Tibial nerve (tissue), 4 donors: ENCODE data around the gene NCBP2. TPM values are rescaled to one million over a fixed set of nuclear protein-coding genes. Genes with fewer than 3 reads are reported as not detected.

Experiments used
- DNase-seq, 2 donors: peaks; one replicate each; pipeline ENCODE4 v3.0.0-alpha.2; 2019; ENCODE audit warnings: low spot score in 2 of 2
- H3K27ac ChIP-seq, 4 donors: fragments of 200-600 bp; sonication (generic) in 3 of 4; one replicate each; pipeline ENCODE4 v1.5.1; 2017 to 2019; ENCODE audit warnings: mild to moderate bottlenecking in 1 of 4
- H3K27me3 ChIP-seq, 2 donors: fragments of 200-600 bp; sonication (generic) in 1 of 2; one replicate each; pipeline versions ENCODE4 v1.5.1 to v1.6.0; 2017 to 2019
- H3K36me3 ChIP-seq, 3 donors: fragments of 200-600 bp; sonication (generic); one replicate each; pipeline ENCODE4 v1.5.1; 2018 to 2019
- H3K4me1 ChIP-seq, 4 donors: fragments of 200-600 bp; sonication (generic) in 3 of 4; one replicate each; pipeline ENCODE4 v1.5.1; 2017 to 2019
- H3K4me3 ChIP-seq, 4 donors: fragments of 200-600 bp; sonication (generic) in 3 of 4; one replicate each; pipeline ENCODE4 v1.5.1; 2017 to 2019; ENCODE audit warnings: mild to moderate bottlenecking in 1 of 4, moderate library complexity in 1 of 4
- H3K9me3 ChIP-seq, 4 donors: fragments of 200-600 bp; sonication (generic) in 3 of 4; one replicate each; pipeline ENCODE4 v1.5.1; 2017 to 2019
- EP300 ChIP-seq, 2 donors: sonication (generic); formaldehyde crosslinking; IDR thresholded peaks; one replicate each; pipeline ENCODE4 v1.6.1; 2017; ENCODE audit warnings: antibody characterized with exemption in 2 of 2, mild to moderate bottlenecking in 1 of 2
- POLR2A ChIP-seq, 2 donors: fragments of 450-650 bp; IDR thresholded peaks; one replicate each; pipeline ENCODE4 v1.6.1; 2017; ENCODE audit warnings: antibody characterized with exemption in 2 of 2, mild to moderate bottlenecking in 2 of 2, moderate library complexity in 2 of 2
- WGBS, 2 donors: methylation state at CpG; one replicate each; pipeline ENCODE4 v1.1.5; 2018; 5-methylcytosine and 5-hydroxymethylcytosine counted together
- total RNA-seq, 4 donors: library from RNA; depleted of rRNA; stranded (reverse); fragments of >200 nt; gene quantifications; one replicate each; pipeline ENCODE4 v1.1.0, GENCODE V29; 2016
- TF ChIP-seq, protein P1 (sequence below), 5 experiments: fragments of 200-600 bp in 3 of 5; fragments of 450-650 bp in 2 of 5; sonication (generic) in 3 of 5; IDR thresholded peaks; one replicate each; pipeline ENCODE4 v1.5.1; 2016 to 2019; ENCODE audit warnings: antibody characterized with exemption in 5 of 5, mild to moderate bottlenecking in 3 of 5, moderate library complexity in 2 of 5

Gene NCBP2
- total RNA-seq, 4 donors from 2014 or later: 25.1 to 45.6 (median 36.6) TPM

DNA sequence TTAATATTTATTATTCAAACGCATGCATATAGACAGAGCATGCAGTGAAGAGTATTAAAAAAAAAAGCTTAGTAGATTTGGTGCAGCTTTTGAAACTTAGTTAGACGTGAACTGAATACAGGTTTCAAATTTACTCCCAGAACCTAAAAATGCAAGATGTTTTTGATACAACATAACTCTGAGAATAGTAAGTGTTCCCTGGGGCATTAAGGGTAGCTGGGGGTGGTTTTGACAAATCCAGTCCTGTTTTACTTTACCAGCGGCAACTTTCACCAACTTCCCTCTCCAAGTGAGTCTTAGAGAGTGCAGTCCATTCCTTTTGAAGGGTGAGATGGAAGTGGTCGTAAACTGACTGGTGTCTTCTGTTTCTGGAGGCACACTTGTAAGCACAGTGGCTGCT, 11.2 kb downstream of the NCBP2 start:
- Histone ChIP-seq H3K27me3 (no peaks in the 10 kb centered on the region), H3K27ac (no peak overlapping the region), H3K9me3 (no peaks in the 10 kb centered on the region), H3K4me1 (no peaks in the 10 kb centered on the region), H3K4me3 (no peak overlapping the region), H3K36me3 (peaks cover 0 to 93% (median 1%) of the 10 kb centered on the region in 3 donors)
- 82 to 83% methylated on average over 4 of the region's 4 CpGs for WGBS, 2 donors
- no peak for DNase-seq
- TF ChIP-seq, protein P1, sequence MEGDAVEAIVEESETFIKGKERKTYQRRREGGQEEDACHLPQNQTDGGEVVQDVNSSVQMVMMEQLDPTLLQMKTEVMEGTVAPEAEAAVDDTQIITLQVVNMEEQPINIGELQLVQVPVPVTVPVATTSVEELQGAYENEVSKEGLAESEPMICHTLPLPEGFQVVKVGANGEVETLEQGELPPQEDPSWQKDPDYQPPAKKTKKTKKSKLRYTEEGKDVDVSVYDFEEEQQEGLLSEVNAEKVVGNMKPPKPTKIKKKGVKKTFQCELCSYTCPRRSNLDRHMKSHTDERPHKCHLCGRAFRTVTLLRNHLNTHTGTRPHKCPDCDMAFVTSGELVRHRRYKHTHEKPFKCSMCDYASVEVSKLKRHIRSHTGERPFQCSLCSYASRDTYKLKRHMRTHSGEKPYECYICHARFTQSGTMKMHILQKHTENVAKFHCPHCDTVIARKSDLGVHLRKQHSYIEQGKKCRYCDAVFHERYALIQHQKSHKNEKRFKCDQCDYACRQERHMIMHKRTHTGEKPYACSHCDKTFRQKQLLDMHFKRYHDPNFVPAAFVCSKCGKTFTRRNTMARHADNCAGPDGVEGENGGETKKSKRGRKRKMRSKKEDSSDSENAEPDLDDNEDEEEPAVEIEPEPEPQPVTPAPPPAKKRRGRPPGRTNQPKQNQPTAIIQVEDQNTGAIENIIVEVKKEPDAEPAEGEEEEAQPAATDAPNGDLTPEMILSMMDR (IDR thresholded peaks at IDR 0.05): no peak
- TF ChIP-seq EP300 (IDR thresholded peaks at IDR 0.05): no peak

DNA sequence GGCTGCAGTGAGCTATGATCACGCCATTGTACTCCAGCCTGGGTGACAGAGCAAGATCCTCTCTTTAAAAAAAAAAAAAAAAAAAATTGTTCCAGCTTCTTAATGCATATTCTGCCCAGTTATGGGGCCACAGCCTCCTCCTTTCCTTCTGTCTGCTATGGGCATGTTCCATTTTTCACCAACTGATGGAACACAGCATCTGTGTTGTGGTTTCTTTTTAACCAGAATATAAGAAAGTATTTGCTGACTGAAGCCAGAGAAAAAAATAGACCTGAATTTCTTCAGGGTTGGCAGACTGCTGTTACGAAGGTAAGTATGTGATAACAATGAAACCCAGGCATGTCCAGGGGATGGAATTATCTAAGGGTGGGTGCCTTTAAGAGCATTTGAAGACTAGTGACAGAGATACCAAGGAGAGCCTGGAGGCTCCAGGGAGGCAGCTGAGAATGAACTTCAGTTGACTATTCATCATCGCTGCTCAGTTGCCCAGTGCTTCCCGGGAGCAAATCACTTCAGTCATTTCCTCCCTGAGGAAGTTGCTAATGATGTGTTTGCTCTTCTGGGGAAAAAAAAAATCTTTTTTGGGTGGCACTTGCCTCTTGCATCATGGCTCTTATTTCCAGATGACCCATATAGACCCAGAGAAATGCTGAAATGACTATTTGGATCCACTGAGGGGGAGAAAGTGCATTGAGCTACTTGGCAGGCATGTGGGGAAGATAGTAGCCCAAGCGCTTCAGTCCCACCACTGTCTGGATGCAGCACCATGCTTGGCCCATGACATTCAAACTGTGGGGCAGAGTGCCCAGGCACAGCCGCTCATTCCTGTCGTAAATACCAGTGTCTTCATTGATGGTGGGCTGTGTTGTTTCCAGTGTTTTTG, 14.5 kb downstream of the NCBP2 start:
- Histone ChIP-seq H3K27ac (no peak overlapping the region), H3K9me3 (no peaks in the 10 kb centered on the region), H3K4me1 (no peaks in the 10 kb centered on the region), H3K36me3 (peaks cover 0 to 75% (median 0%) of the 10 kb centered on the region in 3 donors), H3K27me3 (no peaks in the 10 kb centered on the region), H3K4me3 (no peak overlapping the region)
- TF ChIP-seq EP300 (IDR thresholded peaks at IDR 0.05) (no peak), POLR2A (IDR thresholded peaks at IDR 0.05) (no peak)
- TF ChIP-seq, protein P1 (IDR thresholded peaks at IDR 0.05): no peak
- whole genome bisulfite sequencing, 2 donors: 90% methylated on average over 7 of the region's 7 CpGs
- DNase-seq: no peak

DNA sequence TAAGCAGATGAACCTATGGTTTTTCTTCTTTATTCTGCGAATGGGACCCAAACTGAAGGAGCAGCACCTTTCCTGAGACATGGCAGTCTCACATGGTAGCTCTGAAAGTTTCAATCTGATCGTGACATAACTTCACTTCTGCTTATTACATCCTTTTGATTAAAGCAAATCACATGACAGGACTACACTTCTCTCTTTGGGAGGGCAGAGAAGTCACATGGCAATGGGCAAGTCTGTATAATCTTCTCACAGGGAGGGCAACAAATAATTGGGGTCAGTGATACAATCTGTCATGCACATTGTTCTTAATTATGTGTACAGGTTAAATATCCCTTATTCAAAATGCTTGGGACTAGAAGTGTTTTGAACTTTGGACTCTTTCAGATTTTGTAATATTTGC, 21.6 kb downstream of the NCBP2 start:
- WGBS, 2 donors: 67 to 77% methylated on average over 2 of the region's 2 CpGs
- Histone ChIP-seq H3K4me1 (no peaks in the 10 kb centered on the region), H3K9me3 (peaks cover 0 to 7% (median 0%) of the 10 kb centered on the region in 4 donors), H3K27me3 (no peaks in the 10 kb centered on the region), H3K27ac (no peak overlapping the region), H3K4me3 (no peak overlapping the region), H3K36me3 (peaks cover 0 to 43% (median 0%) of the 10 kb centered on the region in 3 donors)
- peak in 1 of 2 donors; percentile 51 for TF ChIP-seq EP300 (IDR thresholded peaks at IDR 0.05)
- TF ChIP-seq, protein P1 (IDR thresholded peaks at IDR 0.05): no peak
- no peak for DNase-seq

DNA sequence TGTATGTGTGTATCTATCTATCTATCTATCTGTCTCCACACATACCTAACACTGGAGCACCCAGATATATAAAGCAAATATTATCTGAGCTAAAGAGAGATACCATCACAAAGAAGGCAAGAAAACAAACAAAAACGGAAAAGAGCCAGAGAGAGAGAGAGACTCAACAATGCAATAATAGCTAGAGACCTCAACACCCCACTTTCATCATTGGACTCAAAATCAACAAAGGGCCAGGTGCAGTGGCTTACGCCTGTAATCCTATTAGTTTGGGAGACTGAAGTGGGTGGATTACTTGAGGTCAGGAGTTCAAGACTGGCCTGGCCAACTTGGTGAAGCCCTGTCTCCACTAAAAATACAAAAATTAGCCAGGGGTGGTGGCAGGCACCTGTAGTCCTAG, 23.4 kb downstream of the NCBP2 start:
- H3K4me1 ChIP-seq: no peaks in the 10 kb centered on the region
- WGBS, 2 donors: 85 to 89% methylated on average over 2 of the region's 2 CpGs
- H3K4me3 ChIP-seq: no peak overlapping the region
- DNase-seq: no peak
- peaks cover 0 to 7% (median 0%) of the 10 kb centered on the region in 4 donors for H3K9me3 ChIP-seq
- H3K27me3 ChIP-seq: no peaks in the 10 kb centered on the region
- no peak overlapping the region for H3K27ac ChIP-seq
- H3K36me3 ChIP-seq: peaks cover 0 to 49% (median 0%) of the 10 kb centered on the region in 3 donors
- TF ChIP-seq EP300 (IDR thresholded peaks at IDR 0.05) (no peak), POLR2A (IDR thresholded peaks at IDR 0.05) (no peak)
- TF ChIP-seq, protein P1 (IDR thresholded peaks at IDR 0.05): no peak

DNA sequence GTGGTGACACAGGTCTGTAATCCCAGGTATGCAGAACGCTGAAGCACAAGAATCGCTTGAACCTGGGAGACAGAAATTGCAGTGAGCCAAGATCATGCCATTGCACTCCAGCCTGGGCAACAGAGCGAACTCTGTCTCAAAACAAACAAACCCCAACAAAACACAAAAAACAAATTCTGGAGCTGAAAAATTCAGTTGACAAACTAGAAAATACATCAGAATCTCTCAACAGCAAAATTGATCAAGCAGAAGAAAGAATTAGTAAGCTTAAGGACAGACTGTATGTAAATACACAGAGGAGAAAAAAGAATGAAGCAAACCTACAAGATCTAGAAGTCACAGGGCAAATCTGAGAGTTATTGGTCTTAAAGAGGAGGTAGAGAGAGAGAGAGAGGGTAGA, 25.3 kb downstream of the NCBP2 start:
- WGBS, 2 donors: 97 to 98% methylated on average over 3 of the region's 3 CpGs
- no peaks in the 10 kb centered on the region for H3K27me3 ChIP-seq
- TF ChIP-seq, protein P1 (IDR thresholded peaks at IDR 0.05): no peak
- DNase-seq: no peak
- no peak overlapping the region for H3K27ac ChIP-seq
- H3K4me3 ChIP-seq: no peak overlapping the region
- H3K36me3 ChIP-seq: peaks cover 0 to 36% (median 0%) of the 10 kb centered on the region in 3 donors
- H3K9me3 ChIP-seq: peaks cover 0 to 7% (median 0%) of the 10 kb centered on the region in 4 donors
- no peaks in the 10 kb centered on the region for H3K4me1 ChIP-seq
